GM10847 (cell line): Measurements from ENCODE around the gene SPSB1.

Source experiments
- POLR2A ChIP-seq: IDR thresholded peaks from 2 replicates; pipeline ENCODE4 v1.6.1; 2011; ENCODE audit not compliant: insufficient read length; ENCODE audit errors: extremely low read depth

The SPSB1 gene

GRCh38 chr1:9385801-9386573 is 93.3 kb downstream of the SPSB1 start:
- TF ChIP-seq POLR2A: no peak

DNA sequence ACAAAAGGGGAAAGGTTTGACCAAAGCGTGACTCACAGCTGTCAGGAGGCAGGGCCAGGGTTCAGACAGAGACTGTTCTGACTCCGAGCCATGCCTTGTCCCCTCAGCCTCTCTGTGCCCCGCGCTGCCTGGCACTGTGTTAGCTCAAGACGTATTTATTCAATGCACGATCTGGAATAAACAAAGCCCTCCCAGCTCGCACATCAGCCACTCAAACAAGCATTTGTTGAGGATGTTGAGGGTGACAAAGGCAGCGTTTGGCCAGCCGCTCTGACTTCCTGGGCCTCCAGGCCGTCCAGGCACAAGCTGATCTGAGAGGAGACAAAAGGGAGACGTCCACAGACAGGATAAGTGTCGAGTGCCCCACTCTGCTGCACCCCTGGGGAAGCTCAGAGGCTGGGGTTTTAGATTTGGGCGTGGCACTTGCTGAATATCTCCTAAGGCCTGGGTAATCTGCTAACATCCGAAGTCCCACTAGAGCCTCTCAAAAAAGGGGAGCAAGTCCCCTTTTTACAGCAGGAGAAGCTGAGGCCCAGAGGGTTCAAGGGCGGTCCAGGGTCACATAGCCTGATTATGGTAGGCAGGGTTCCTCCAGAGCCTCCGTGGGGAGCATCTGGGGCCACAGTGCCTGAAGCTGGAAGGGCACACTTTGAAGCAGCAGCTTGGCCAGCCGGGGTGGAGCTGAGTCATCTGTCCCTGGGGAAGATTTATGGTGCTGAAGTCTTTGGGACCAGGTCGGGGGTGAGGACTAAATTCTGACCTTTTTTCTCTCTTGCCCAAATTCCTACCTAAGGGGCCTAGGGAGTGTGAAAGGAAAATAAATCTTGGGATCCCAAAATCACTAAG is 95.9 kb downstream of the SPSB1 start:
- TF ChIP-seq POLR2A: no peak

- TF ChIP-seq POLR2A: no peak
Observed at GRCh38 chr1:9389968-9390367, 97.3 kb downstream of the SPSB1 start.

GRCh38 chr1:9391620-9392019 is 98.9 kb downstream of the SPSB1 start:
- no peak for TF ChIP-seq POLR2A

GRCh38 chr1:9394010-9394409 is 101.3 kb downstream of the SPSB1 start:
- TF ChIP-seq POLR2A: no peak

DNA sequence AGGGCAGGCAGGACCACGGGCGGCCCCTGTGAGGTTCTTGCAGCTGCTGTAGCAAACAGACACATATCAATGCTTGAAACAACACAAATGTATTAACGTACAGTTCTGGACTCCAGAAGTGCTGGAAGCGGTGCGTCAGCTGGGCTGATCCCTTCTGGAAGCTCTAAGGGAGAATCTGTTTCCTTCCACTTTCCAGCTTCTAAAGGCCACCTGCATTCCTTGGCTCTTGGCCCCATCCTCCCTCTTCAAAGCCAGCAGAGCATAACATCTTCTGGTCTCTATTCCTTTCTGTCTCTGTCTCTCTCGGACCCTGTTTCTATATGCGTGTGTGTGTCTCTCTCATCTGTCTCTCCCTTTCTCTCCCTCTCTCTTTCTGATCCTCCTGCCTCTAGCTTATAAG is 102.3 kb downstream of the SPSB1 start:
- no peak for TF ChIP-seq POLR2A

GRCh38 chr1:9397047-9397446 is 104.4 kb downstream of the SPSB1 start:
- TF ChIP-seq POLR2A: no peak

GRCh38 chr1:9397997-9398526 is 105.4 kb downstream of the SPSB1 start:
- no peak for TF ChIP-seq POLR2A

GRCh38 chr1:9399510-9400424 is 107.1 kb downstream of the SPSB1 start:
- TF ChIP-seq POLR2A: no peak

DNA sequence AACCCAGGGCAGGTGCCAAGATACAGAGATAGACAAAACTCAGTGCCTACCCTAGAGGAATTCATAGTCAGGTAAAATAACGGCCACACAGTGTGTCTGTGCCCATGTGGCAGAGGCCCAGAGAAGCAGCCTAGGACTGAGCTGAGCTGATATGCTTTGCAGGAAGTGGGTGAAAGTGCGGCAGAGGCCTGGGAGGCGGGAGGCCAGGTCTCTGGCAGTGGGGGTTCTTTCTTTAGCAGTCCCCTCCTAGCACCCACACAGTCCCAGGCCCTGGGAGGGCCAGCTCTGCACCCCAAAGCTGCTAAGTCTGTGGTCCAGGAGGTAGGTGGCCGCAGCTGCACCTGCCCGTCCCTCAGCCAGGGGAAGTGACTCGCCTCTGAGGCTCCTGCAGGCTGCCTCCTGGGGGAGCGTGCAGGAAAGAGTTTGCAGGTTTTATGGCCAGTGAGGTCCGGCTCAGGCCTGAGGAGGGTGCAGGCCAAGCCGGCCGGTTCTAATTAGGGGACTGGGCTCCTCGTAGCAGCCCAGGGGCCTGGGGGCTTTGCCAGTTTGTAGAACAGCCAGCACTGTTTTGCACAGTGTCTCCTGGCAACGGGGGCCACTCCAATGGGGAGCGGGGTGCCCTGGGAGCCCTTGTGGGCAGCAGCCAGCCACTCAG is 107.9 kb downstream of the SPSB1 start:
- TF ChIP-seq POLR2A: no peak

- no peak for TF ChIP-seq POLR2A
Observed at GRCh38 chr1:9401080-9401453, 108.4 kb downstream of the SPSB1 start.

DNA sequence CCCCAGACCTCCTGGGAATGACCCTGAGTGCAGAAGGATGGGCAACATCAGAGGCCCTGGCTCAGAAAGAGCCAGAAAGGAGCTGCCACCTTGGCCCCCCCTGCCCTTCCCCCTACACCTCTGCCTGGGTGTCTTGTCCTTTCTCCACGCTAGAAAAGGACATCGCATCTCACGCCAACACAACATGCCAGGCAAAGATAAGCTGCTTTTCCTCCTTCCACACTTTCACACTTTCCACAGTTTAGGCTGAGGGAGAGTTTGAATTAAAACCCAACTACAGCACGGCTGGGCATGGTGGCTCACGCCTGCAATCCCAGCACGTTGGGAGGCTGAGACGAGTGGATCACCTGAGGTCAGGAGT is 109.5 kb downstream of the SPSB1 start:
- TF ChIP-seq POLR2A: no peak

GRCh38 chr1:9402717-9403225 is 110.1 kb downstream of the SPSB1 start:
- TF ChIP-seq POLR2A: no peak

DNA sequence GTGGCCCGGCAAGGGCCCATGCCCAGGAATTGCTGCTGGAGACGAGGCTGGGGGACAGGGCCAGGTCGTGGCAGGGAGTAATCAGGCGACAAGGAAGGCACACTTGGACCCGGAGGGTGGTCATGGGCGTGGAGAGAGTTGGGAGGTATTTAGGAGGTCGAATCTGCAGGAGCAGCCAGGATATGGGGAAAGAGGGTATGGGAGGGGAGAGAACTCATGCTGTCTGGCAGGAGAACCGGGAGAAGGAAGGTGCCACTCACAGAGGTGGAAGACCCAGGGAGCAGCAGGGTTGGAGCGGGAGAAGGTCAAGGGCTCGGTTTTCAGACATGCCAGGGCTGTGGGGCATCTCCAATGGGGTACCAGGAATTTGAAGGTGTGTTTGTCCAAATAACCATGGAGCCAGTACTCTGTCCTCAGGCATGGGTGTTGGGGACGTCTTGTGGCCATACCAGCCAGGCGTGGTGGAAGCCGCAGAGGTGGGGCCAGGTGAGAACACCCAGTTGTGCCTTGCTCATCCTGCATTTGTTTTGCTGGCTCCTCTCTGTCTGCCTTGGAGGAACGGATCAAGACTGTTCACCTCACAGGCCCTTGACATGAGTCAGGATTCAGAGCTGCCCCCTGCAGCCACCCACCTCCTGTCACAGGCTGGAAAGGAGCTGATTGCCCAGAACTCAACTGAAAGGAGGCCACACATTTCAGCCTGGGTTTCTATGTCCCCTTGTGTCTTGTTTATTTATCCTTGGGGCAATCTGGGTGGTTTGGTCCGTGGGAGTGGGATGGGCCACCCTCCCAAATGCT is 111.6 kb downstream of the SPSB1 start:
- TF ChIP-seq POLR2A: no peak
